ENCODE measurements around the gene OPCML.

OPCML gene

DNA sequence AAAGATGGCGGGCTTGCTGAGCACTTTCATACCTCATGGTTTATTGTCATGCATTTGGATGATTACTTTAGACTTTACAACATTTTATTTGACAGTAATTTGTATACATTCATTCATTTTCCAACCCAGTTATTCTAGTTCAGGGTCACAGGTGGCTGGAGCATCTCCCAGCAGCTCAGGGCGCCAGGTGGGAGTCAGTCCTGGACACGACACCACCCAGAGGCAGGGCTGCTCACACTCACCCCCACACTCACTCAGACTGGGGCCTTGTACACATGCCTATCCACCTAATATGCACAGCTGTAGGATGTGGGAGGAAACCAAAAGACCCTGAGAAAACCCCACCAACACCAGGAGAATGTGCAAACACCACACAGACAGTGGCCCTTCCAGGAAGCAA lies 123.9 kb downstream of the OPCML start:
- no peak for DNase-seq

- no peak for DNase-seq
These were observed 125.8 kb downstream of the OPCML start for GRCh38 chr11:133406489-133406888.

- peak; percentile 18 for DNase-seq
These were observed 128.4 kb downstream of the OPCML start for GRCh38 chr11:133403900-133404299.

DNA sequence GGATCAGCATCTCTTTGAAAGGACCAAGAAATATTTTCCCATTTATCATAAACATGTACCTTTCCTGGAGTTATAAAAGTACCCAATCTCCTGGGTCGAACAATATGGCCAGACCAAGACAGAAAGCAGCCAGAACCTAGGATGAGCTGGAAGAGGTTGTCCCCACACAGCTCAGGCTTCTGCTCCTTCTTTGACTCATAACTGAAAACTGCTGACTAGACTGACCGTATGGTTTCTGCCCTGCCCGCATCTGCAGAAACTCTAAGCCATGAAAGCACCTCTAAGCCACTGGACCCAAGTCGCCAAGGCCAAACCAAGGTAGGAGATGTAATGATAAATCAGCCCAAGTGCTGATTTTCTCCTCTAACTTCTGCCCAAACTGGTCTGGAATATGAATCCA lies 129.8 kb downstream of the OPCML start:
- DNase-seq, result no peak

DNA sequence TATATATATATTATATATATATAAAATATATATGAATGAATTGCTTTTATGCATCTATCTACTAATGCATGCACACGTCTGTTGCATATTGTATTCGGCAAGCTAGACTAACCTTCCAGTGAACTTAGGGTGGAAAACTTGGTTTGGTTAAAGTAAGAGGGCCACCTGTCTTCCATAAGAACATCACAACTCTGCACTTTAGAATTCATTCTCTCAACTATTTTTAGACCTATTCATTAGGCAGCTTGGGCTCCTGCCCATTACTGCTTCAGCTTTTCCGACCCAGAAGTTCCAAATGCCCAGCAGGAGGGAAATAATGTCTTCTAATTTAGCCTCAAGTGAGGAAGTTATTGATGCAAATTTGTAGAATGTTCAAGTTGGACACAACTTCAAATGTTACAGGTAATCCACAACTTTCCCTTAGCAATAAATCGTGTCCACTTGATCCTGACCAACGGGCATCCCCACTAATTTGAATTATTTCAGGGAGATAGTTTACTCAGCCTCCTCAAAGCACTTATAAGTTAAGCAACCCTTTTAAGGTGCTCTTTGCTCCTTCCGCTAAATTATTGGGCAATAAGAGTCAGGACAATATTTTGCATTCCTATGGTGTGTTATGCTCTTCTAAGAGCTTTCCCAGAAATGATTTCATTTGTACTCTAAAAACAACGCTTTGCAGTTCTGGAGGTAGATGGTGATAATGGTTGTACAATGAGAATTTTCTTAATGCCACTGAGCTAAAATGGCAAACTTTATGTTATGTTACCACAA lies 132.3 kb downstream of the OPCML start:
- DNase-seq, result no peak

GRCh38 chr11:133399294-133399693 lies 133.0 kb downstream of the OPCML start:
- DNase-seq, result no peak

- DNase-seq, result no peak
These were observed 141.5 kb downstream of the OPCML start for GRCh38 chr11:133390803-133391202.

- no peak for DNase-seq
These were observed 143.2 kb downstream of the OPCML start for GRCh38 chr11:133388975-133389568.

- no peak for DNase-seq
These were observed 144.0 kb downstream of the OPCML start for GRCh38 chr11:133388260-133388659.

GRCh38 chr11:133386852-133387251 lies 145.4 kb downstream of the OPCML start:
- no peak for DNase-seq

GRCh38 chr11:133386262-133386661 lies 146.0 kb downstream of the OPCML start:
- DNase-seq, result no peak

DNA sequence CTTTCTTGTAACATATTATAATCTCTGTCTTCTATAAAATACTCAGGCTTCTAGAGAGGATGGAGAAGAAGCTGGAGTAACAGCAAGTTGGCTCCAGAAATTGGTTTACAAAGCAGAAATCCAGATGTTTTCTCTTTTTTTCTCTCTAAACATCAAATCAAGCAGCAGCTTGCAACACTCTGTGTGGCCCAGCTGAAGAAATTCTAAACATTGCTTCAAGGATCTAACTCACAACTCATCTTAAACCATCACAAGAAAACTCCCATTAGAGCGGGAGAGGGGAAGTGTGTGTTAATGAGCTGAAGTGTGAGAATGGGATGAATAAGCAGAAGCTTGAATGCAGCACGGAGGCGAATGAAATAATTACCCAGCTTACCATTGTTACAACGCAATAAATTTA lies 146.5 kb downstream of the OPCML start:
- no peak for DNase-seq

DNA sequence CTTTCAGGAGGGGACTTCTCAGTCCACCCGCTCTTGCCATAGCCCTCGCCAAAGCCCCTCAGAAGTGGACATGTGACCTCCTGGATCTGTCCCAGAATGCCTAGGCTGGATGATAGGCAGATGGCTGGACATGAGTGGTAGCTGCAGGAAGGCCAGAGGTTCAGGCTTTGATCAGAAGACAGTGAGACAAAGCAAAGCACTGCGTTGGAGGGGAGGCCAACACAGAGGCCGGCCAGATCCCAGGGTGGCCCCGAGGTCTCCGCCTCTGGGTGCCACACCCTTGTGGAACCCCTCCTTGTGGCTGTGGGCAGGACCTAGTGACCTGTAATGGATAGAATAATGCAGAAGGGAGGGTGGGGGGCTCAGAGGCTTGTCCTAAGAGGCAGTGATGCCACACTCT lies 147.6 kb downstream of the OPCML start:
- DNase-seq, result no peak

DNA sequence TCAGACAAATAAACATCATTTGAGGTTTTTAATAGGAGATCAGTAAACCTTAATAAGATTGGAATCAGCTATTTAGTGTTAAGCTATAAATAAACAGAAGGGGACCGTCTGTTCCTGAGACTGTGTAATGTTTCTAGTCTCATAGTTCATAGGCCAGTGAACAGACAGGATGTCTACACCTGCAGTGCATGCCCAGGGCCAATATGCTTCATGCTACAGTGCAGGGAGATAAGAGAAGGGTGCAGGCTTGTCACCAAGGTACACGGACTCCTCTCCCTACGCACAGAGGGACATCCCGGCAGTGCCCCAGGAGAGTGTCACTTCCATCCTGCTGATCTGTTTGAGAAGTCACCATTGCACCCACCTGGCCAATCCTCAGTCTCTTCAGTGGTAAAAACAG lies 148.6 kb downstream of the OPCML start:
- no peak for DNase-seq

DNA sequence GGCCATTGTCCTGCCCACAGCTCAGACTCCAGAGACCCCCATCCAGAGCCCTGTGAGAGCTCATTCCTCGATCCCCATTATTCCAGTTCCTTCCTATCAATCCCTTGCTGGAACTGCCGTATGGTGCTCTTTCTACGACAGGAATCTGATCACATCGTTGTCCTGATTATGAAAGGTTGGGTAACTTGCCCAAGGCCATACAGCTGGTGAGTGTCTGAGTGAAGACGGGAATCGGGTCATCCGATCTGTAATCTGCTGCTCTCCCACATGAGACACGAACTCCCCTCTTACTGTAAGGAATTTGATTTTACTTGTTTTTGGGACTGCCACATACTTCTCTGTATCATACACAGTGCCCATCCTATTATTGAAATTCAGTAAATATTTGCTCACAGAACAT lies 149.1 kb downstream of the OPCML start:
- DNase-seq, result no peak

DNA sequence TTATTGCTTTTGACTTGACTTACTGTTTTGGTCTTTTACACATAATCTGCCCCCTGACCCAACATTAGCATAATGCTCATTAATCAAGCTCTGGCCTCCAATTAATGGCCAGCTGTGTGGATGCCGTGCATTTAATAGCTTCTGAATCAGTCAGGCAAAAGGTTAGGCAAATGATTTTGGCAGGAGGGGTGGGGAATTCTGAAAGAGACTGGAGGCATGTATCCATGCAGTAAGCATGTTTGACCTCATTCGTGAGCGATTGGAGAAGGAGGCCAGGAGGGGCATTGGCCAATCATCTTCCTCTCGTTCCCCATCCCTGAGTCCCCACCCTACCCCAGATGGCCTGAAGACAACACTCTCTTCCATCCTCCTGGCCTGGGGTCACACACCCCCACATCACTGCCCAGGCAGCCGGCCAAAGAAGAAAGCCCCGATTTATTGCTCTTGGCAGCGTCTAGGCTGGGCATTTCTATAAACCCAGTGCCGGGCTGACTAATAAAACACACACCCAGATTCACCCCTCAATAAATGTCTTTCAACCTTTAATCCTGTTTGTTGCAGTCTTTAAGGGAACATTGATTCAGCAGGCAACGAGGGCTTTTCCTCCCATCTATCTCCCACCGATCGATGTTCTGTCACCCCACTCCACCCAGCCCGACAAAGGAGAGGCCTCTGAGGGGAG lies 150.0 kb downstream of the OPCML start:
- no peak for DNase-seq

DNA sequence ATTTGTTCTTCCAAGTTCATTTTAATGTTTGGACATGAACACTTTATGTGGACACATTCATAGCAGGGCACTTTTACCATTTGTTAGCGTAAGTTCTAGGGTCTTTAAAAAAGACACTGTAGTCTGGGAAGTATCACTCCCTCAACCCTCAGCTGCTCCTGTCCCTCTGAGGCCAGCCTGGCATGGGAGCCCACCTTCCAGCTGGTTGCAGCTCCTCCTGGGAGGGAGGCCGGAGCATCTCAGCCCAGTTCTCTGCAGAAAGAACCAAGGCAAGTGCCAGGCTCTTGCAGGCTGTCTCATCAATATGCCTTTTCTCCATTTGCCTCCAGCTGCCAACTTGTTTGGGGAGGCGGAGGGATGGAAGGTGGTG lies 150.6 kb downstream of the OPCML start:
- DNase-seq, result no peak

DNA sequence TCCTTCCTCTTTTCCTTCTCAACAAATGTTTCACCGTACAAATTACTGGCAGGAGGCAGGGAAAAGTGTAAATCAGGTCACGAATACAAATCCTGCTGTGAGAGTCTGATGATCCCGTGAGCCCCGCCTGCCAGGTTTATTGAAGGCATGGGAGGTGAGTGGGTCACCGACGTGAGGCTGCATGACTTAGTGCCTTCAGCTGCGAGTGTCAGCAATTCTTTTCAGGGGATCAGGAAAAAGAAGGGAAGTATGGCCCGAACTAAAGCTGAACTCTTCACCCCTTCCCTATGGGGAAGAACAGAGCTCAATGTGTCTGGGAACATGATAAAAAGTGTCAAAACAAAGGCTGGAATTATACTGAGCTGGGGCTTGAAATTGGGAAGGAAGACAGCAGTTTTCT lies 166.2 kb downstream of the OPCML start:
- no peak for DNase-seq

DNA sequence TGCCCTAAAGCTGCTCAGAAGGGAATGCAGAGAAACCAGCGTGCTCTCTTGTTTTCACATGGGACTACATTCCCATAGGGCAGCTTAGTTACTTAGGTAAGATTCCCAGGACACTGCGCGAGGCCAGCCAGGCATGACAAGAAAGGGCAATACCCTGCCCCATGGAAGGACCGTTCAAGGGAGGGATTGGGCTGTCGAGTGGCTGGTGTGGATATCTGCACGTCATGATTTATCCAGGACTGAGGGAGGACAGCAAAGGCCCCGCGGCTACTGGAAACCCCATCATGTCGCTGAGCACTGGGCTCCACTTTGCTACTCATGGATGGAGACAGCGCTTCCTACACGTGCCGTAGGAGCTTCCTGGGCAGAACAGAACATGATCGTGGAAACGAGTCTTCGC lies 169.4 kb downstream of the OPCML start:
- DNase-seq, result no peak

- no peak for DNase-seq
These were observed 170.1 kb downstream of the OPCML start for GRCh38 chr11:133362156-133362555.

- no peak for DNase-seq
These were observed 170.7 kb downstream of the OPCML start for GRCh38 chr11:133361689-133361994.

DNA sequence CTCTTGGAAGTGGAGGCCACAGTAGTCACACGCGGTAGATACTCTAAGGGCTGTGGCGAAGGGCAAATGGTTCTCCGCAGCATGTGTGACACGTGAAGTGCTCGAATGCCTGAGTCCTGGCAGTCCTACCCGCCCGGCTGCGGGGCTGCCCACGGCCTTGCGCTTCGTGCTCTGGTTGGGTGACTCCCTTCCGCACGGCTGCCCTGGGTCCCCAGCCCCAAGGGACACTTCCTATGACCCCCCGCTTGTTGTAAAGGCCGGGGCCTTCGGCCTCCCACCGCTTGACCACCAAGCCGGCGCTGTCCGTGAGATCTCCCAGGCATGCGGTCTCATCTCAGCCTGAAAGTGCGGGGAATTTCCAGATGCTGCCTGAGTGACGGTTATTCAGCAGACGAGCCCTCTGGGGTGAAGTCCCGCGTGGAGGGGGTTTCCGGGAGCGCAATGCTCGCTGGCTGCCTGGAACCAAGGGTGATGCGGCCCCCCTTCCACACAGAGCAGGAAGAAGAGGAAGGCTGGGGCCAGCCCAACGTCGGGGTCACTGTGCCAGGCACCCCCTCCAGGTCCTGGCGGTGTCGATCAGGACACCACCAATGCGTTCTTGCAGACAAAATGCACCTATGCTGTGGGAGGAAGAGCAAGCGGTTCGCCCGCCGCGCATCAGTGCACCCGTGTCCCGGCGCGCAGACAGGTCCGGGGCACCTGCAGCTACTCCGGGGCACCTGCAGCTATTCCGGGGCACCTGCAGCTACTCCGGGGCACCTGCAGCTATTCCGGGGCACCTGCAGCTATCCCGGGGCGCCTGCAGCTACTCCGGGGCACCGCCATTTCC lies 171.2 kb downstream of the OPCML start:
- DNase-seq, result no peak

GRCh38 chr11:133355095-133355494 lies 177.2 kb downstream of the OPCML start:
- no peak for DNase-seq

DNA sequence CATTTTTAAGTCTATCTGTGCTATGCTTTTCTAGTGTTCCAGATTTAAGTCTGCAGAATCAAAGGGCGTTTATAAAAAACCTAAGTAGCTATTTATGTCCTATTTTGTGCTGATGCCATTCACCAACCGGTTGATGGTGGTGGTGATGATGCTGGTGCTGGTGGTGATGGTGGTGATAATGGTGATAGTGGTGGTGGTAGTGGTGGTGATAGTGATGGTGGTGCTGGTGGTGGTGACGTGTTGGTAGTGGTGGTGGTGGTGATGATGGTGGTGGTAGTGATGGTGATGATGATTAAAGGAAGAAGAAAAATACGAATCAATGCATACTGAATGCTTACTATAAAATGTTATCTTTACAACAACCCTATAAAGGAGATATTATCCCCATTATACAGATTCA lies 178.2 kb downstream of the OPCML start:
- no peak for DNase-seq

Measured in activated CD4-positive, alpha-beta T cell treated with anti-CD3 and anti-CD28 coated beads for 48 hours (primary cell).